SU-DHL-6 (cell line): ENCODE measurements around the gene GIT2.

ENCODE experiments used
- H2AFZ ChIP-seq: fragments of 200-600 bp; sonication (generic); 2 replicates; pipeline ENCODE4 v1.6.1; 2014; ENCODE audit warnings: low read depth, mild to moderate bottlenecking, moderate library complexity, mixed read lengths, antibody characterized with exemption, low read length; ENCODE audit not compliant: severe bottlenecking
- H3F3A ChIP-seq: fragments of 200-600 bp; shearing (Covaris generic); 2 replicates; pipeline ENCODE4 v1.6.0; 2016; ENCODE audit warnings: antibody characterized with exemption, mild to moderate bottlenecking; ENCODE audit not compliant: insufficient read depth
- H3K27ac ChIP-seq: fragments of 200-600 bp; sonication (generic); 2 replicates; pipeline ENCODE4 v1.5.1; 2016; ENCODE audit warnings: low read depth, mild to moderate bottlenecking, low read length, moderate library complexity, mixed read lengths
- H3K27me3 ChIP-seq: fragments of 200-600 bp; sonication (generic), shearing (Covaris generic); 2 replicates; pipeline ENCODE4 v1.6.0; 2014; ENCODE audit warnings: mild to moderate bottlenecking, low read length
- H3K36me3 ChIP-seq: fragments of 200-600 bp; sonication (generic); 2 replicates; pipeline ENCODE4 v1.6.1; 2014; ENCODE audit warnings: mild to moderate bottlenecking, low read length, mixed read lengths
- H3K4me2 ChIP-seq: fragments of 300-600, 200-600 bp; shearing (Covaris generic), sonication (generic); 2 replicates; pipeline ENCODE4 v1.6.0; 2014; ENCODE audit warnings: low read length, low read depth, mild to moderate bottlenecking; ENCODE audit not compliant: poor library complexity, severe bottlenecking
- H3K4me3 ChIP-seq: fragments of 200-600 bp; sonication (generic); 2 replicates; pipeline ENCODE4 v1.5.1; 2014; ENCODE audit warnings: antibody characterized with exemption, low read length, mild to moderate bottlenecking, mixed read lengths; ENCODE audit not compliant: insufficient read depth, poor library complexity, severe bottlenecking
- H3K79me2 ChIP-seq: fragments of 200-600 bp; sonication (generic); 2 replicates; pipeline ENCODE4 v1.6.1; 2014; ENCODE audit warnings: mild to moderate bottlenecking, low read length, moderate library complexity; ENCODE audit not compliant: insufficient read depth
- H3K9ac ChIP-seq: fragments of 200-600 bp; sonication (generic); 2 replicates; pipeline ENCODE4 v1.7.0; 2014; ENCODE audit warnings: mild to moderate bottlenecking, low read length
- H3K9me2 ChIP-seq: fragments of 200-600 bp; sonication (generic); replicated peaks from 2 replicates; pipeline ENCODE4 v1.6.1; 2014; ENCODE audit warnings: low read length; ENCODE audit not compliant: insufficient read depth
- H3K9me3 ChIP-seq: fragments of 200-600 bp; sonication (generic); 2 replicates; pipeline ENCODE4 v1.6.1; 2014; ENCODE audit warnings: low read length, mixed read lengths; ENCODE audit not compliant: insufficient read depth
- H4K20me1 ChIP-seq: fragments of 200-600 bp; sonication (generic); 2 replicates; pipeline ENCODE4 v1.6.1; 2014; ENCODE audit warnings: low read depth, mild to moderate bottlenecking, antibody characterized with exemption, low read length, moderate library complexity, mixed read lengths
- EZH2phosphoT487 ChIP-seq: fragments of 200-600 bp; sonication (generic), shearing (Covaris generic); conservative IDR thresholded peaks from 2 replicates; pipeline ENCODE4 v1.6.1; 2018; ENCODE audit warnings: mild to moderate bottlenecking, antibody characterized with exemption, low read length, moderate library complexity, mixed read lengths
- TF ChIP-seq, protein P1 (sequence below): fragments of 200-600 bp; sonication (generic); IDR thresholded peaks from one replicate; pipeline ENCODE4 v1.5.1; 2017; ENCODE audit warnings: antibody characterized with exemption, mild to moderate bottlenecking, low read length, moderate library complexity; ENCODE audit not compliant: insufficient read depth, poor library complexity, severe bottlenecking

GIT2 gene

DNA sequence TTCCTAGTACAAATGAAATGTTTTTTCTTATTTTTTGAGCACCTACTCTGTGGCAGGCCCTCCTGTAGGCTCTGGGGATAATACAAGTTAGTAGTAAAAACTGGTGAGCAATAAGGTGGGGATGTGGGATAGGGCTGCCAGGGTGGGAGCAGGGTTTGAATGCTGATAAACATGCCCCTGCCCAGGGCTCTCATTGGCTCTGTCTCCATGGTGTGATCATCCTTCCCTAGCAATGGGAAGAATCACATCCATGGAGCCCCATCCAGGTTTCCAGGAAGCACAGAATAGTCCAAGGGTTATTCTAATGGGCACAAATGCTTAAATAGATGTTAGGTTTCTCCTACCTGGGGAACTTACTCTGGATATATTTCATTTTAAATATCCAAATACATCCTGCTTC, 45.5 kb downstream of the GIT2 start:
- Histone ChIP-seq H3K9me2 (no peaks in the 10 kb centered on the region), H3K79me2 (no peaks in the 10 kb centered on the region), H3K36me3 (peaks cover 42% of the 10 kb centered on the region), H3K4me3 (no peak overlapping the region), H2AFZ (no peak overlapping the region), H4K20me1 (no peaks in the 10 kb centered on the region), H3K9me3 (no peaks in the 10 kb centered on the region), H3K27me3 (no peaks in the 10 kb centered on the region), H3F3A (no peaks in the 10 kb centered on the region; the same call in 1 of the 2 replicates), H3K27ac (no peak overlapping the region), H3K9ac (no peak overlapping the region), H3K4me2 (no peak overlapping the region)
- TF ChIP-seq EZH2phosphoT487: no peak
- TF ChIP-seq, protein P1, sequence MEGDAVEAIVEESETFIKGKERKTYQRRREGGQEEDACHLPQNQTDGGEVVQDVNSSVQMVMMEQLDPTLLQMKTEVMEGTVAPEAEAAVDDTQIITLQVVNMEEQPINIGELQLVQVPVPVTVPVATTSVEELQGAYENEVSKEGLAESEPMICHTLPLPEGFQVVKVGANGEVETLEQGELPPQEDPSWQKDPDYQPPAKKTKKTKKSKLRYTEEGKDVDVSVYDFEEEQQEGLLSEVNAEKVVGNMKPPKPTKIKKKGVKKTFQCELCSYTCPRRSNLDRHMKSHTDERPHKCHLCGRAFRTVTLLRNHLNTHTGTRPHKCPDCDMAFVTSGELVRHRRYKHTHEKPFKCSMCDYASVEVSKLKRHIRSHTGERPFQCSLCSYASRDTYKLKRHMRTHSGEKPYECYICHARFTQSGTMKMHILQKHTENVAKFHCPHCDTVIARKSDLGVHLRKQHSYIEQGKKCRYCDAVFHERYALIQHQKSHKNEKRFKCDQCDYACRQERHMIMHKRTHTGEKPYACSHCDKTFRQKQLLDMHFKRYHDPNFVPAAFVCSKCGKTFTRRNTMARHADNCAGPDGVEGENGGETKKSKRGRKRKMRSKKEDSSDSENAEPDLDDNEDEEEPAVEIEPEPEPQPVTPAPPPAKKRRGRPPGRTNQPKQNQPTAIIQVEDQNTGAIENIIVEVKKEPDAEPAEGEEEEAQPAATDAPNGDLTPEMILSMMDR: no peak

DNA sequence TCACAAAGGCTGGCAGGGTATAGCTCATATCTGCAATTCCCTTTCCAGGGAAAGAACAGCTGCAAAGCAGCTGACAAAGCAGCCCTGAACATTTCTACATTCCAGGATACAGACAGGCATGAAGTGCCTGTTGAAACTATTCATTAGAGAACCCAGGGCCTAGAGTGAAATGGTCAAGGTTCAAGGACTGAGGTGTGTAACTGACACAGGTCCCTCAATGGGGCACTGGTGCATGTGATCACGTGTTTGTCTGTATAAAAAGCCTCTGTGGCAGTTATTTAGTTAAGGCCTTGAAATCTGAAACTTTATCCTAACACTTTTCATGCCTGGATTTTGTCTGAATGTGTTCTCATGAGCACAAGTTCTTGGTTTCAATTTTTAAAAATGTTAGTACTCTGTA, 47.1 kb downstream of the GIT2 start:
- Histone ChIP-seq H3K36me3 (peaks cover 42% of the 10 kb centered on the region), H3K27ac (no peak overlapping the region), H3K9me3 (no peaks in the 10 kb centered on the region), H3F3A (no peaks in the 10 kb centered on the region; the same call in 1 of the 2 replicates), H3K4me2 (no peak overlapping the region), H3K9me2 (no peaks in the 10 kb centered on the region), H3K27me3 (no peaks in the 10 kb centered on the region), H4K20me1 (no peaks in the 10 kb centered on the region), H2AFZ (no peak overlapping the region), H3K4me3 (no peak overlapping the region), H3K9ac (no peak overlapping the region), H3K79me2 (no peaks in the 10 kb centered on the region)
- TF ChIP-seq, protein P1: no peak
- TF ChIP-seq EZH2phosphoT487: no peak

DNA sequence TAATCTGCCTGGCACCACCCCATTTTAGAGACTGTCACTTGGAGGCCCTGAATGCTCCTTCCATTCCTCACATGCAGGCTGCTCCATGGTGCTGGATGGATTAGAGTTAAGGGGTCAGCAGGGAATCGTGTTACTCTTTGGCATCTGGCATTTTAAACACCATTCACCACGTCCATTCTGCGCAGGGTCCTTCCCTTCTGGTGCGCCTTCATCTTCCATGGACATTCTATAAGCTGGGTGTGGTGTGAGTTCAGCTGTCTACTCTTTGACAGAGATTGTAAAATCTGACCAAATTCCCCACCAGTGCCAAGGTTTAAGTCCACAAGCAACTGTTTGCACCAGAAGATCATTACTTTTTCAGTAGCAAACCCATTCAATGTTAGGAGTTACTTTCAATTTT, 47.8 kb downstream of the GIT2 start:
- Histone ChIP-seq H3K9ac (no peak overlapping the region), H3K27me3 (no peaks in the 10 kb centered on the region), H3K9me3 (no peaks in the 10 kb centered on the region), H3K4me3 (no peak overlapping the region), H3K79me2 (no peaks in the 10 kb centered on the region), H2AFZ (no peak overlapping the region), H4K20me1 (no peaks in the 10 kb centered on the region), H3K27ac (no peak overlapping the region), H3K9me2 (no peaks in the 10 kb centered on the region), H3F3A (no peaks in the 10 kb centered on the region; the same call in 1 of the 2 replicates), H3K4me2 (no peak overlapping the region), H3K36me3 (peaks cover 42% of the 10 kb centered on the region)
- TF ChIP-seq EZH2phosphoT487: no peak
- TF ChIP-seq, protein P1: no peak

DNA sequence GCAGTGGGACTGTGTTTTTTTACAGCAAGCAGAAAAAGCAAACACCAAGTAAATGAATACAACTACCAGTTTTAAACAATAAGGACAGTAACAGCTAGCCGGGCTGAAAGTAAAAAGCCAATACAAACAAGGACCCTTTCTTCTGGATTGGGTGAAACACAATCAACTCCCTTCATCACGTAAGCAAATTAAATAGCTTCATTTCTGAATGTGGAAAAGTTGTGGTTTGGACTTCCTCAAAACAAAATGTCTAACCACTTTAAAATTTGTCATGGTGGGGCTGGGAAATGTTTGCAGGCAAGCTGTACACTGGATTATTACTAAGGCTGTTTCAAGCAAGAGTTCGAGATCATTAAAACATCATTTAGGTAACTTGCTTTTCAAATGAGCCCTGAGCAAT, 48.6 kb downstream of the GIT2 start:
- H3K36me3 ChIP-seq: peaks cover 37% of the 10 kb centered on the region
- no peaks in the 10 kb centered on the region for H3K9me2 ChIP-seq
- H3K4me2 ChIP-seq: no peak overlapping the region
- H3K9me3 ChIP-seq: no peaks in the 10 kb centered on the region
- H3K4me3 ChIP-seq: no peak overlapping the region
- no peaks in the 10 kb centered on the region for H4K20me1 ChIP-seq
- no peak overlapping the region for H3K9ac ChIP-seq
- TF ChIP-seq, protein P1: no peak
- TF ChIP-seq EZH2phosphoT487: no peak
- no peaks in the 10 kb centered on the region for H3K27me3 ChIP-seq
- no peak overlapping the region for H2AFZ ChIP-seq
- H3K27ac ChIP-seq: no peak overlapping the region
- no peaks in the 10 kb centered on the region; the same call in 1 of the 2 replicates for H3F3A ChIP-seq
- H3K79me2 ChIP-seq: no peaks in the 10 kb centered on the region
